Trophoblast cell (in vitro differentiated cells and primary cell): ENCODE results near the gene ELN.

Experiments
- DNase-seq, 2 donors: peaks; one replicate each; pipeline ENCODE4 v3.0.0-alpha.2; 2016
- H2AFZ ChIP-seq: 2 replicates; pipeline ENCODE4 v1.6.1; 2013; ENCODE audit warnings: low read length, moderate library complexity, mild to moderate bottlenecking; ENCODE audit not compliant: insufficient read depth, poor library complexity
- H2AK5ac ChIP-seq: 2 replicates; pipeline ENCODE4 v1.6.1; 2013; ENCODE audit warnings: mild to moderate bottlenecking, low read length
- H2BK120ac ChIP-seq: 2 replicates; pipeline ENCODE4 v1.6.1; 2013; ENCODE audit warnings: low read length, mild to moderate bottlenecking, moderate library complexity; ENCODE audit not compliant: insufficient read depth, poor library complexity
- H2BK12ac ChIP-seq: 2 replicates; pipeline ENCODE4 v1.6.1; 2013; ENCODE audit warnings: mild to moderate bottlenecking, low read length, moderate library complexity
- H2BK5ac ChIP-seq: 2 replicates; pipeline ENCODE4 v1.6.1; 2013; ENCODE audit warnings: low read length, low read depth, moderate library complexity, mild to moderate bottlenecking; ENCODE audit not compliant: poor library complexity
- H3K14ac ChIP-seq: 2 replicates; pipeline ENCODE4 v1.6.1; 2013; ENCODE audit warnings: mild to moderate bottlenecking, low read length
- H3K18ac ChIP-seq: 2 replicates; pipeline ENCODE4 v1.6.1; 2013; ENCODE audit warnings: mild to moderate bottlenecking, low read length
- H3K23ac ChIP-seq: 2 replicates; pipeline ENCODE4 v1.6.1; 2013; ENCODE audit warnings: low read length
- H3K27ac ChIP-seq: 2 replicates; pipeline ENCODE4 v1.5.1; 2013; ENCODE audit warnings: low read depth, mild to moderate bottlenecking, inconsistent platforms, low read length, moderate library complexity
- H3K27me3 ChIP-seq: 2 replicates; pipeline ENCODE4 v1.6.1; 2013; ENCODE audit warnings: inconsistent platforms, mild to moderate bottlenecking, low read length, moderate library complexity; ENCODE audit not compliant: insufficient read depth
- H3K36me3 ChIP-seq, 2 experiments: 1 replicate in 1 of 2; 2 replicates in 1 of 2; pipeline ENCODE4 v1.6.1; 2013; ENCODE audit warnings: low read length in 2 of 2, mild to moderate bottlenecking in 2 of 2, moderate library complexity in 1 of 2; ENCODE audit not compliant: insufficient read depth in 2 of 2, control insufficient read depth in 1 of 2
- H3K4ac ChIP-seq: 2 replicates; pipeline ENCODE4 v1.6.1; 2013; ENCODE audit warnings: low read depth, mild to moderate bottlenecking, low read length, moderate library complexity
- H3K4me1 ChIP-seq, 2 experiments: 1 replicate in 1 of 2; 2 replicates in 1 of 2; pipeline ENCODE4 v1.6.1; 2013; ENCODE audit warnings: low read length in 2 of 2, mild to moderate bottlenecking in 2 of 2, moderate library complexity in 1 of 2; ENCODE audit not compliant: insufficient read depth in 2 of 2, control insufficient read depth in 1 of 2
- H3K4me2 ChIP-seq: 2 replicates; pipeline ENCODE4 v1.6.1; 2013; ENCODE audit warnings: inconsistent platforms, mild to moderate bottlenecking, low read length, moderate library complexity
- H3K4me3 ChIP-seq: 2 replicates; pipeline ENCODE4 v1.5.1; 2013; ENCODE audit warnings: mild to moderate bottlenecking, low read depth, low read length, inconsistent platforms
- H3K79me1 ChIP-seq: one replicate; pipeline ENCODE4 v1.6.1; 2013; ENCODE audit warnings: low read length
- H3K79me2 ChIP-seq: 2 replicates; pipeline ENCODE4 v1.6.1; 2013; ENCODE audit warnings: low read length, mild to moderate bottlenecking; ENCODE audit not compliant: control insufficient read depth, insufficient read depth, poor library complexity
- H3K9ac ChIP-seq: 2 replicates; pipeline ENCODE4 v1.6.1; 2013; ENCODE audit warnings: mild to moderate bottlenecking, low read length
- H3K9me3 ChIP-seq: 2 replicates; pipeline ENCODE4 v1.6.1; 2013; ENCODE audit warnings: low read depth, mild to moderate bottlenecking, control low read depth, inconsistent platforms, low read length; ENCODE audit not compliant: insufficient read depth
- H4K12ac ChIP-seq: 2 replicates; pipeline ENCODE4 v1.6.1; 2013; ENCODE audit warnings: low read depth, mild to moderate bottlenecking, low read length, moderate library complexity
- H4K8ac ChIP-seq: 2 replicates; pipeline ENCODE4 v1.6.1; 2013; ENCODE audit warnings: low read depth, mild to moderate bottlenecking, low read length, moderate library complexity
- H4K91ac ChIP-seq: one replicate; pipeline ENCODE4 v1.6.1; 2013; ENCODE audit warnings: low read depth, mild to moderate bottlenecking, low read length, moderate library complexity
- WGBS: extraction: QIAGEN DNeasy Blood & Tissue Kit; methylation state at CpG from one replicate; pipeline ENCODE4 v1.1.7; 2013; ENCODE audit warnings: missing lambda C conversion rate; ENCODE audit not compliant: insufficient read length, insufficient coverage; ENCODE audit errors: extremely low coverage; 5-methylcytosine and 5-hydroxymethylcytosine counted together

ELN gene

GRCh38 chr7:74014931-74015330 is 13.0 kb upstream of the ELN start:
- Histone ChIP-seq H4K12ac (no peak overlapping the region), H3K27me3 (no peaks in the 10 kb centered on the region), H2BK12ac (no peak overlapping the region), H3K36me3 (no peaks in the 10 kb centered on the region), H2AFZ (no peak overlapping the region), H4K8ac (no peak overlapping the region), H3K4ac (no peak overlapping the region), H3K27ac (no peak overlapping the region), H3K79me2 (no peaks in the 10 kb centered on the region), H3K18ac (no peak overlapping the region), H3K9me3 (no peaks in the 10 kb centered on the region), H3K14ac (no peak overlapping the region), H2BK120ac (no peak overlapping the region), H3K4me3 (no peak overlapping the region), H3K9ac (no peak overlapping the region), H3K4me2 (no peak overlapping the region), H2AK5ac (no peak overlapping the region), H3K23ac (no peak overlapping the region), H3K4me1 (peaks cover 10 to 14% of the 10 kb centered on the region in 2 experiments), H2BK5ac (no peak overlapping the region), H4K91ac (no peak overlapping the region), H3K79me1 (no peaks in the 10 kb centered on the region)
- no CpG with 5 or more reads among the region's 6 CpGs for WGBS
- no peak for DNase-seq

GRCh38 chr7:74015670-74016069 is 12.3 kb upstream of the ELN start:
- no CpG with 5 or more reads among the region's 4 CpGs for WGBS
- H2AK5ac ChIP-seq, result no peak overlapping the region
- H3K23ac ChIP-seq, result no peak overlapping the region
- no peak overlapping the region for H2BK120ac ChIP-seq
- DNase-seq, result peak; percentile 30 to 53
- H3K9ac ChIP-seq, result no peak overlapping the region
- no peak overlapping the region for H3K4me3 ChIP-seq
- no peak overlapping the region for H3K4ac ChIP-seq
- no peak overlapping the region for H2BK12ac ChIP-seq
- H4K8ac ChIP-seq, result no peak overlapping the region
- no peak overlapping the region for H3K4me2 ChIP-seq
- no peak overlapping the region for H3K18ac ChIP-seq
- no peak overlapping the region for H3K14ac ChIP-seq
- H2BK5ac ChIP-seq, result no peak overlapping the region
- no peak overlapping the region for H3K27ac ChIP-seq
- no peaks in the 10 kb centered on the region for H3K9me3 ChIP-seq
- H4K12ac ChIP-seq, result no peak overlapping the region
- no peaks in the 10 kb centered on the region for H3K79me2 ChIP-seq
- no peaks in the 10 kb centered on the region for H3K27me3 ChIP-seq
- H4K91ac ChIP-seq, result no peak overlapping the region
- no peaks in the 10 kb centered on the region for H3K79me1 ChIP-seq
- H3K36me3 ChIP-seq, result no peaks in the 10 kb centered on the region
- no peak overlapping the region for H2AFZ ChIP-seq
- H3K4me1 ChIP-seq, result peaks cover 10 to 14% of the 10 kb centered on the region in 2 experiments

GRCh38 chr7:74017125-74017524 is 10.8 kb upstream of the ELN start:
- WGBS, result no CpG with 5 or more reads among the region's 6 CpGs
- H2AFZ ChIP-seq, result no peak overlapping the region

GRCh38 chr7:74018246-74018895 is 9.6 kb upstream of the ELN start:
- Histone ChIP-seq H3K9me3 (no peaks in the 10 kb centered on the region), H2BK120ac (no peak overlapping the region), H3K4me1 (peaks cover 15 to 18% of the 10 kb centered on the region in 2 experiments), H3K4me3 (no peak overlapping the region), H3K4me2 (no peak overlapping the region), H4K12ac (no peak overlapping the region), H3K27me3 (no peaks in the 10 kb centered on the region), H2BK5ac (no peak overlapping the region), H4K91ac (no peak overlapping the region), H3K18ac (no peak overlapping the region), H4K8ac (no peak overlapping the region), H3K27ac (no peak overlapping the region), H3K36me3 (no peaks in the 10 kb centered on the region), H3K9ac (no peak overlapping the region), H2BK12ac (no peak overlapping the region), H3K14ac (no peak overlapping the region), H3K79me1 (no peaks in the 10 kb centered on the region), H3K4ac (no peak overlapping the region), H2AFZ (no peak overlapping the region), H3K79me2 (no peaks in the 10 kb centered on the region), H3K23ac (no peak overlapping the region), H2AK5ac (no peak overlapping the region)
- WGBS, result no CpG with 5 or more reads among the region's 10 CpGs
- DNase-seq, result no peak

More at GRCh38 chr7:74017125-74017524, 10.8 kb upstream of the ELN start:
- Histone ChIP-seq H3K27ac (no peak overlapping the region), H4K8ac (no peak overlapping the region), H3K4me1 (peaks cover 10 to 15% of the 10 kb centered on the region in 2 experiments), H3K79me2 (no peaks in the 10 kb centered on the region), H3K4ac (no peak overlapping the region), H2BK12ac (no peak overlapping the region), H3K9ac (no peak overlapping the region), H3K14ac (no peak overlapping the region), H3K4me3 (no peak overlapping the region), H3K27me3 (no peaks in the 10 kb centered on the region), H2BK120ac (no peak overlapping the region), H2AK5ac (no peak overlapping the region), H3K4me2 (no peak overlapping the region), H4K91ac (no peak overlapping the region), H4K12ac (no peak overlapping the region), H3K36me3 (no peaks in the 10 kb centered on the region), H3K23ac (no peak overlapping the region), H3K9me3 (no peaks in the 10 kb centered on the region), H3K18ac (no peak overlapping the region), H2BK5ac (no peak overlapping the region), H3K79me1 (no peaks in the 10 kb centered on the region)
- DNase-seq, result no peak
